GM12864 (cell line): ENCODE results near the gene MAST1.

Experiments
- DNase-seq: peaks from one replicate; pipeline ENCODE4 v3.0.0-alpha.2; 2011; ENCODE audit warnings: low read depth
- H3K4me3 ChIP-seq: 2 replicates; pipeline ENCODE4 v1.5.1; 2011; ENCODE audit warnings: mild to moderate bottlenecking, low read depth, low read length, control low read depth
- TF ChIP-seq, protein P1 (sequence below): IDR thresholded peaks from 2 replicates; pipeline ENCODE4 v1.5.1; 2011; ENCODE audit warnings: low read depth, mild to moderate bottlenecking, moderate library complexity, low read length, control low read depth, inconsistent platforms; ENCODE audit errors: missing control alignments

Gene MAST1

DNA sequence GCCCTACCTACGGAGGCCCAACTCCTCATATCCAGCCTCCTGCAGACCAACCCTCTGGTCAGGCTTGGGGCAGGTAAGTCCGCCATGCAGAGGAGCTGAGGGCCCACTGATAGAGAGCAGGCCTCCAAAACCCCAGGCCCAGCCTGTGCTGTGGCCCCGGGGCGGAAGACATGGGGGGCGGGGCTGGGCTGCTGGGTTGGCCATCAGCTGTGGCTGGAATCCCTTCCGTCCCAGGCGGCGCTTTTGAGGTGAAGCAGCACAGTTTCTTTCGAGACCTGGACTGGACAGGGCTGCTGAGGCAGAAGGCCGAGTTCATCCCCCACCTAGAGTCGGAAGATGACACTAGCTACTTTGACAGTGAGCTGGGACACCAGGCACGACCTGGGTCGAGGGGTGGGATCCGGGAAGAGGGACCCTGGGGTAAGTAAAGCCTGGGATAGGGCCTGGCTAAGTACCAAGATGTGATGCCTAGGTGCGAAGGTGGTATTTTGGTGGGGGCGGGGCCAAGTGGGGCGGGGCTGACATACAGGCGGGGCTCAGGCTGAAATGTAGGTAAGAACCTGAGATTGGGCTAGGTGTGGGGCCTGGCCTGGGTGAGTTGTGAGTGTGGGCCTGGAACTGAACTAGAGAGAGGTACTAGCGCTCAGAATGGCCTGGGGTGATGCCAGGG lies 27.6 kb downstream of the MAST1 start:
- H3K4me3 ChIP-seq = no peak overlapping the region
- DNase-seq = no peak
- TF ChIP-seq, protein P1, sequence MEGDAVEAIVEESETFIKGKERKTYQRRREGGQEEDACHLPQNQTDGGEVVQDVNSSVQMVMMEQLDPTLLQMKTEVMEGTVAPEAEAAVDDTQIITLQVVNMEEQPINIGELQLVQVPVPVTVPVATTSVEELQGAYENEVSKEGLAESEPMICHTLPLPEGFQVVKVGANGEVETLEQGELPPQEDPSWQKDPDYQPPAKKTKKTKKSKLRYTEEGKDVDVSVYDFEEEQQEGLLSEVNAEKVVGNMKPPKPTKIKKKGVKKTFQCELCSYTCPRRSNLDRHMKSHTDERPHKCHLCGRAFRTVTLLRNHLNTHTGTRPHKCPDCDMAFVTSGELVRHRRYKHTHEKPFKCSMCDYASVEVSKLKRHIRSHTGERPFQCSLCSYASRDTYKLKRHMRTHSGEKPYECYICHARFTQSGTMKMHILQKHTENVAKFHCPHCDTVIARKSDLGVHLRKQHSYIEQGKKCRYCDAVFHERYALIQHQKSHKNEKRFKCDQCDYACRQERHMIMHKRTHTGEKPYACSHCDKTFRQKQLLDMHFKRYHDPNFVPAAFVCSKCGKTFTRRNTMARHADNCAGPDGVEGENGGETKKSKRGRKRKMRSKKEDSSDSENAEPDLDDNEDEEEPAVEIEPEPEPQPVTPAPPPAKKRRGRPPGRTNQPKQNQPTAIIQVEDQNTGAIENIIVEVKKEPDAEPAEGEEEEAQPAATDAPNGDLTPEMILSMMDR = no peak

DNA sequence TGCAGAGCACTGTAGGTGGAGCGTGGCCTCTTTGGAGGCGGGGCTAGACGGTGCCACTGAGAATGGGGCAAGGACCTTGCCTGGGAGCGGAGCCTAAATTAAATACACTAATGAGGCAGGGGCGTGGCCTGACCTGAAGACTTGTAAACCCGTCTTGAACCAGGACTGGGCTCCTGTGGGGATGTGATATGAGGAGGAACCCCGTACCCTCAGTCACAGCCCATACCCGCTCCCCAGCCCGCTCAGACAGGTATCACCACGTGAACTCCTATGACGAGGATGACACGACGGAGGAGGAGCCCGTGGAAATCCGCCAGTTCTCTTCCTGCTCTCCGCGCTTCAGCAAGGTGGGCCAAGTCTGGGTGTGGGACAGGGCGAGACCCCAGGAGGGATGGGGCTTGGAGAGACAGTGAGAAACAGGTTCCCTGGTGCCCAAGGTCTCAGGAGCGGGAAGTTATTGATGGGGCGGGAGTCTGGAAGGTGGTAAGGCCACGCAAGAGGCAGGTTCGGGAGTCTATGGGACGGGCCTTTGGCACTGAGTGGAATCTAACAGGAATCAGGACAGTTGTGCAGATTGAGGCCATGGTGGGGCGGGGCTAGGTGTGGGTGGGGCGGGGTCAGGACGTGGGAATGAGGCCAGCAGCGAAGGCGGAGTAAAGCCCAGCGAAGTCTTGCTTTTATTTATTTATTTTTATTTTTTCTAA lies 28.3 kb downstream of the MAST1 start:
- no peak for DNase-seq
- TF ChIP-seq, protein P1 = no peak
- no peak overlapping the region for H3K4me3 ChIP-seq

DNA sequence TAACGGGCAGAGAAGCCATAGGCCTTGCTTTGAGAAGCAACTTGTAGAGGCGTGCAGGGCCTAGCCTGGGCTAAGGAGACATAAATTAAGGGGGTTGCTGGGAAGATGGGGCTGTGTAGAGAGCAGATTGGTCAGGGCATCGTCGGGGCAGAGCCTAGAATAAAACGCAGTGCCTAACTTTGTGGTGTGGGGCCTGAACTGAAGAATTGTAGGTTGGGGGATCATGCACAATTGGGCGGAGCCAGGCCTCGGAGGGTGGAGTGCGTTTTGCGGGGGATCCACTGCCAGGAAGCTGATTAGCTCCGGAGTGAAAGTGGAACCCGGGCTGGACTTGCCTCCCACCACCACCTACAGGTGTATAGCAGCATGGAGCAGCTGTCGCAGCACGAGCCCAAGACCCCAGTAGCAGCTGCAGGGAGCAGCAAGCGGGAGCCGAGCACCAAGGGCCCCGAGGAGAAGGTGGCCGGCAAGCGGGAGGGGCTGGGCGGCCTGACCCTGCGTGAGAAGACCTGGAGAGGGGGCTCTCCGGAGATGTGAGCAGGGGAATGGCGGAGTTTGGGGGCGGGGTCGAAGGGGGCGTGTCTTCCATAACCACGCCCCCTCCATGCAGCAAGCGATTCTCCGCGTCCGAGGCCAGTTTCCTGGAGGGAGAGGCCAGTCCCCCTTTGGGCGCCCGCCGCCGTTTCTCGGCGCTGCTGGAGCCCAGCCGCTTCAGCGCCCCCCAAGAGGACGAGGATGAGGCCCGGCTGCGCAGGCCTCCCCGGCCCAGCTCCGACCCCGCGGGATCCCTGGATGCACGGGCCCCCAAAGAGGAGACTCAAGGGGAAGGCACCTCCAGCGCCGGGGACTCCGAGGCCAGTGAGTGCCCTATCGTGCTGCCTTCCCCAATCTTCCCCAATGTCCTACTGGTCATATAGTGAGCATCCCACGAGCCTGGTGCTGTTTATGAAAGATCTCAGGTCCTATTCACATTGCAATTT lies 29.1 kb downstream of the MAST1 start:
- peak overlapping the region; percentile 54 for H3K4me3 ChIP-seq
- DNase-seq = no peak
- TF ChIP-seq, protein P1 = no peak

DNA sequence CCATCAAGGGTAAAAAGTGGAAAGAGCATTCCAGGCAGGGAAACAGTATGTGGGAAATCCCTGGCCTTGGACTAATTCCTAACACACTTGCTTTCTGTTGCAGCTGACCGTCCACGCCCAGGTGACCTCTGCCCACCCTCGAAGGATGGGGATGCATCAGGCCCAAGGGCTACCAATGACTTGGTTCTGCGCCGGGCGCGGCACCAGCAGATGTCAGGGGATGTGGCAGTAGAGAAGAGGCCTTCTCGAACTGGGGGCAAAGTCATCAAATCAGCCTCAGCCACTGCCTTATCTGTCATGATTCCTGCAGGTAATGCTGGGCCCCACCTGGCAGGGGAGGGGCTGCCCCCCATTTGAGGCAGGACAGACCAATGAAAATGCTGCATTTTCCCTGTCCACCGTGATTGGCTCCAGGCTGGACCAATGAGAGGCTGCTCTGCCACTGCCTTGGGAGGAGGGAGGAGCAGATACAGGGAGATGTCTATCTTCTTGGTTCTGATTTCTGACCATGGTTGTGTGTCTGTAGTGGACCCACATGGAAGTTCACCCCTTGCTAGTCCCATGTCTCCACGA lies 30.3 kb downstream of the MAST1 start:
- H3K4me3 ChIP-seq = no peak overlapping the region
- no peak for DNase-seq
- TF ChIP-seq, protein P1 = no peak

DNA sequence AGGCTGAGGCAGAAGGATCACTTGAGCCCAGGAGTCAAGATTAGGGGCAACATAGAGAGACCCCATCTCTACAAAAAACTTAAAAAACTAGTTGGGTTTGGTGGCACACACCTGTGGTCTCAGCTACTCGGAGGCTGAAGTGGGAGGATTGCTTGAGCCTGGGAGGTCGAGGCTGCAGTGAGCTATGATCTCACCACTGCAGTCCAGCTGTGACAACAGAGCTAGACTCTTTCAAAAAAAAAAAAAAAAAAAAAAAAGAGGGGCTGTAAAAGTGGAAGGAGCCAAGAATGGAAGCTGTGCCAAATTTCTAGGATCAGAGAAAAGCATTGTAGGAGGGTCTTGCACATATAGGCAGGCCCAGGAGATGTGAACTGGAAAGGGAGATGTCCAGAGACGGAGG lies 33.4 kb downstream of the MAST1 start:
- TF ChIP-seq, protein P1 = no peak
- no peak overlapping the region for H3K4me3 ChIP-seq
- no peak for DNase-seq

DNA sequence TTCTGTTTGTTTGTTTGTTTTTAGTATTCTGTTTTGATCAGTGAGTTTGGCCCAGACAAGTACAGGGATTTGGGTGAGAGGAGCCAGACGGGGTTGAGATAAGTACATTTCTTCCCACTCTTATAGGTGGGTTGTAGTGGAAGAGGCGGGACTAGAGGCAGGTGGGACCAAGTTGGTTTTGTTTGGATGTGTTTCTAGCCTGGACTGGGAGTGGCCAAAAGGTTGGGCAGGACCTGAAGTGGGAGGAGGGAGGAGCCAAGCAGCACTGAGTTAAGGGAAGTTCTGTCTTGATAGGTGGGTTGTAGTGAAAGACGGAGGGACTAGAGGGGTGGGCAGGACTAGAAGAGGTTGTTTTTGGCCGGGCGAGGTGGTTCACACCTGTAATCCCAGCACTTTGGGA lies 33.9 kb downstream of the MAST1 start:
- TF ChIP-seq, protein P1 = no peak
- DNase-seq = no peak
- H3K4me3 ChIP-seq = no peak overlapping the region
